GM18502 (cell line): ENCODE measurements around the gene ZNG1A.
"Not testable (repeated sequence)": the region's sequence is repeated elsewhere in the genome, so short reads cannot be mapped to it uniquely, and the experiment has no call there.

ENCODE experiments used
- ATAC-seq: cut with Tn5 transposase; IDR thresholded peaks from one replicate; pipeline ENCODE4 v1.9.1; 2021; ENCODE audit warnings: mild to moderate bottlenecking; ENCODE audit not compliant: unreplicated experiment, poor library complexity

ZNG1A gene

GRCh38 chr9:178970-179383 is at the start of gene ZNG1A:
TSS of gene ZNG1A (minus strand) at chr9:179056. CDS start at chr9:178969, 87 bp downstream.
- not testable (repeated sequence) for ATAC-seq

- ATAC-seq = no peak
These were observed 49.0 kb upstream of the ZNG1A start for GRCh38 chr9:227860-228259.

- ATAC-seq = no peak
These were observed 46.0 kb upstream of the ZNG1A start for GRCh38 chr9:224582-225520.

GRCh38 chr9:224026-224425 is 45.2 kb upstream of the ZNG1A start:
- no peak for ATAC-seq

GRCh38 chr9:223152-223551 is 44.3 kb upstream of the ZNG1A start:
- ATAC-seq = no peak

GRCh38 chr9:221989-222776 is 43.3 kb upstream of the ZNG1A start:
- peak; percentile 39 for ATAC-seq

- ATAC-seq = no peak
These were observed 41.0 kb upstream of the ZNG1A start for GRCh38 chr9:219670-220365.

GRCh38 chr9:219036-219435 is 40.2 kb upstream of the ZNG1A start:
- not testable (repeated sequence) for ATAC-seq

- ATAC-seq = no peak
These were observed 39.1 kb upstream of the ZNG1A start for GRCh38 chr9:217950-218349.

- ATAC-seq = no peak
These were observed 38.0 kb upstream of the ZNG1A start for GRCh38 chr9:216866-217265.

GRCh38 chr9:215631-216155 is 36.8 kb upstream of the ZNG1A start:
- ATAC-seq = no peak

GRCh38 chr9:214648-215493 is 36.0 kb upstream of the ZNG1A start, which contains the start of gene DOCK8:
TSS of gene DOCK8 (plus strand) at chr9:214865. CDS start at chr9:214977, 112 bp downstream.
- peak; percentile 82 for ATAC-seq

- ATAC-seq = no peak
These were observed 35.4 kb upstream of the ZNG1A start for GRCh38 chr9:214351-214647.

- ATAC-seq = not testable (repeated sequence)
These were observed 35.0 kb upstream of the ZNG1A start for GRCh38 chr9:213901-214300.

GRCh38 chr9:212297-212696 is 33.4 kb upstream of the ZNG1A start:
- ATAC-seq = no peak

GRCh38 chr9:211557-211956 is 32.7 kb upstream of the ZNG1A start:
- no peak for ATAC-seq

- ATAC-seq = no peak
These were observed 32.2 kb upstream of the ZNG1A start for GRCh38 chr9:211036-211435.

- no peak for ATAC-seq
These were observed 30.4 kb upstream of the ZNG1A start for GRCh38 chr9:209143-209758.

GRCh38 chr9:206481-206880 is 27.6 kb upstream of the ZNG1A start:
- ATAC-seq = no peak
